ELR (cell line): ENCODE data around the gene COL9A1.

Source experiments
- DNase-seq: peaks from one replicate; pipeline ENCODE4 v3.0.0-alpha.2; 2015; ENCODE audit warnings: low read depth

Gene COL9A1

GRCh38 chr6:70286905-70287304 is 16.0 kb downstream of the COL9A1 start:
- no peak for DNase-seq

- no peak for DNase-seq
Observed at GRCh38 chr6:70285201-70285600, 17.7 kb downstream of the COL9A1 start.

GRCh38 chr6:70282919-70283461 is 19.9 kb downstream of the COL9A1 start:
- DNase-seq = no peak

- peak; percentile 1 for DNase-seq
Observed at GRCh38 chr6:70282312-70282918, 20.5 kb downstream of the COL9A1 start.

DNA sequence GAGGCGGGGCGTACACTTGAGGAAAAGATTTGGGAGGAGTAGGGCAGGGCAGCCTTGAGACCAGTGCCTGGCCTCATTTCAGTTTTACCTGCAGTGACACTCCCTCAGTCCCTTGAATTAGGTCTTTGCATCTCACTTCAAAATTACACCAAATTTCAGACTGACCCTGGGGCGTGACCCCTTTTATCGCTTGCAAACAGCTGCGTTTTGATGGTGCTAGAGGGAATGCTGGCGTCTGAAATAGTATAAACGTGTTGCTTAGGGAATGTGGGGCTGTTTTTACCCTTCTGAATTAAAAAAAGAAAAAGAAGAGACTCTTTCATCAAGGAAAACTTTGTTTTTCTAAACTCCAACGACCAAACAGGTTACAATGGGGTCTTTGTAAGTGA is 21.0 kb downstream of the COL9A1 start:
- DNase-seq = no peak

- no peak for DNase-seq
Observed at GRCh38 chr6:70280400-70280853, 22.5 kb downstream of the COL9A1 start.

- DNase-seq = peak; percentile 7
Observed at GRCh38 chr6:70277470-70277869, 25.4 kb downstream of the COL9A1 start.

DNA sequence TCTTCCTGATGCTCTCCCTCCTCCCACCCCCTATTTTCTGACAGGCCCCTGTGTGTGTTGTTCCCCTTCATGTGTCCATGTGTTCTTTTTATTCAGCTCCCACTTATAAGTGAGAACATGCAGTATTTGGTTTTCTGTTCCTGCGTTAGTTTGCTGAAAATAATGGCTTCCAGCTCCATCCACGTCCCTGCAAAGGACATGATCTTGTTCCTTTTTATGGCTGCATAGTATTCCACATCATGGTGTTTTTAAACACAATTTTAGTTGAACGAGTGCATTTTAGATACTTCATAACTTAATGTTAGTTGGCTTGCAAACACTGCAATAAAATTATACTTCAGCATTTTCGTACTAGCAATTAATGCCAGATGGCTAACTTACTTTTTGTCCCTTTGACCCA is 28.5 kb downstream of the COL9A1 start:
- no peak for DNase-seq

- no peak for DNase-seq
Observed at GRCh38 chr6:70272071-70272470, 30.8 kb downstream of the COL9A1 start.

- no peak for DNase-seq
Observed at GRCh38 chr6:70270287-70271005, 32.4 kb downstream of the COL9A1 start.

DNA sequence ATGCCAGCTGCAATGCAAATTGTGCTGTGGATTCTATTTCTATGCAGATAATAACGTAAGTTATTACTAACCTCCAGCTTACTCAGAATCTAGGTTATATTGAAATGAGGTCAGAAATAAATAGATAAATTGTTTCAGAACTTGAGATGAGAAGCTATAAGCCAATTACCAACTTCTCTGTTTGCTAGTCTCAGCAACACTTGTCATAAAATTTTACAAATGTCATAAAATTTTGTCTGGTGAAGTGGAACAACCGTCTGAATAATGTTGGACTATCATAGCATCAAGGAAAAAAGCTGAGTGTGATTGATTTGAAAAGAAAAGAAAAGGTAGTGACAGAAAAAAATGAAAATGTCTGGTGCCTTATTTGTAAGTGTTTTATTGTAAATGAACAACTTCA is 36.7 kb downstream of the COL9A1 start:
- no peak for DNase-seq

DNA sequence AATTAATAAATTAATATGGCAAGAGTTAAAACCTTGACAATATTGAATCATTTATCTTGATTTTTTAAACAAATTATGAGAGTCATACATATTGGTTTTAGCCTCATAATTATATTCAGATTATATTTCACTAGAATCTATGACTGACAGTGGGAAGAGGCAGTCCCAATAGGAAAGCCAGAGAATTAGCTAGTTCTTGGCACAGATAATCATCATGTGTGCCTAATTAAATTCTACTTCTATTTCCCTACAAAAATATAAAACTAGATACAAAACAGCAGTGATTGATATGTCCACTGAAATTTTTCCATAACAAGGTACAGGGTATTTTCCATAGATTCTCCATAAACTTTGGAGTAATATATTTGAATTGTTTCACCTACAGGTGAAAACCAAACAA is 38.6 kb downstream of the COL9A1 start:
- DNase-seq = no peak

DNA sequence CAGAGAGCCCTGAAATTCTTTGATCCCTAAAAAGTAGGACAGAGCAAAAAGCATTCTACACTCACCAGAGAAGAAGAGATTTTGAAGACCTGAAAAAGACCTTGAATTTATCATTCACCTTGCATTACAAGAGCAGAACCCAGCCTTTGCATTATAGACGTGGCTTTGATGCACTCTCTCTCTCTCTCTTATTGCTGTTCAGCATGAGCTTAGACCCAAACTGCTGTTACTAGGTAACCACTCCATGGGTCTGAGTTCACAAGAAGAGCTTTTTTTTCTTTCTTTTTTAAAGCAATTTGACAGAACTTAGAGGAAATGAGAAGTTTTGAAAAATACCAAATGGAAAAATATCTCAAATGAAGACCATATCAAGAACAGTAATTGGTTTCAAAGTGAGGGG is 44.4 kb downstream of the COL9A1 start:
- DNase-seq = no peak

DNA sequence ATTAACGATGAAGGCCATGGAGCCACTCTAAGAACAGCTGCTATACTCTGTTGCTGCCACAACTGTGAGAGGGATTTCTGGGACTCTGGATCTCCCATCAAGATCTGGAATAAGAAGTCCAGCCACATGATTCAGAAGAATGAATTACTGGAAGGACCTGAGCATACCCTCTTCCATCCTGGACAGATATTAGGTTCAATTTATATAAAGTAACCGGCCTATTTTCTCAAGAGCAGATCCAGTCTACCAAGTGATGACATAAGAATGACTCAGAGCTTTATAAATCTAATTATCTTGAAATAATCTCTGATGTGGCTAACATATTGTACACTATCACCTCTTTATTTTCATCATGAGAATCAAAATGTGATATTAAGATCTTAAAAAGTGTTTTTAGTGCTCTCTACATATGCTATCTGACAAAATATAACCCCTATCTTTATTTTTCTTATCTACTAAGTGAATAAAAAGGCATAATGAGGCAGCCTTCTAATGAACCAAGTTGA is 45.1 kb downstream of the COL9A1 start:
- DNase-seq = no peak

GRCh38 chr6:70254784-70255183 is 48.1 kb downstream of the COL9A1 start:
- no peak for DNase-seq

GRCh38 chr6:70253923-70254322 is 49.0 kb downstream of the COL9A1 start:
- no peak for DNase-seq

- no peak for DNase-seq
Observed at GRCh38 chr6:70252604-70253003, 50.3 kb downstream of the COL9A1 start.

DNA sequence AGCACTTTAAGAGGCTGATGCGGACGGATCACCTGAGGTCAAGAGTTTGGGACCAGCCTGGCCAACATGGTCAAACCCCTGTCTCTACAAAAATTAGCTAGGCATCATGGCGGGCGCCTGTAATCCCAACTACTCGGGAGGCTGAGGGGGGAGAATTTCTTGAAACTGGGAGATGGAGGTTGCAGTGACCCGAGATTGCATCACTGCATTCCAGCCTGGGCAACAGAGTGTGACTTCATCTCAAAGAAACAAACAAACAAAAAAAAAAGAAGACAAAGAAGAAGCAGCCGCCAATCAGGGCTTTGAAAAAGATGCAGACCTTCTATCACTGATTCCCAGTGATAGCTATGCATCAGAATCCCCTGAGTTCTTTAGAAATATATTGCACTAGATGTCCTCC is 56.8 kb downstream of the COL9A1 start:
- no peak for DNase-seq

GRCh38 chr6:70241991-70242420 is 60.9 kb downstream of the COL9A1 start:
- DNase-seq = no peak

GRCh38 chr6:70241031-70241430 is 61.9 kb downstream of the COL9A1 start:
- no peak for DNase-seq

- no peak for DNase-seq
Observed at GRCh38 chr6:70236343-70236742, 66.5 kb downstream of the COL9A1 start.

DNA sequence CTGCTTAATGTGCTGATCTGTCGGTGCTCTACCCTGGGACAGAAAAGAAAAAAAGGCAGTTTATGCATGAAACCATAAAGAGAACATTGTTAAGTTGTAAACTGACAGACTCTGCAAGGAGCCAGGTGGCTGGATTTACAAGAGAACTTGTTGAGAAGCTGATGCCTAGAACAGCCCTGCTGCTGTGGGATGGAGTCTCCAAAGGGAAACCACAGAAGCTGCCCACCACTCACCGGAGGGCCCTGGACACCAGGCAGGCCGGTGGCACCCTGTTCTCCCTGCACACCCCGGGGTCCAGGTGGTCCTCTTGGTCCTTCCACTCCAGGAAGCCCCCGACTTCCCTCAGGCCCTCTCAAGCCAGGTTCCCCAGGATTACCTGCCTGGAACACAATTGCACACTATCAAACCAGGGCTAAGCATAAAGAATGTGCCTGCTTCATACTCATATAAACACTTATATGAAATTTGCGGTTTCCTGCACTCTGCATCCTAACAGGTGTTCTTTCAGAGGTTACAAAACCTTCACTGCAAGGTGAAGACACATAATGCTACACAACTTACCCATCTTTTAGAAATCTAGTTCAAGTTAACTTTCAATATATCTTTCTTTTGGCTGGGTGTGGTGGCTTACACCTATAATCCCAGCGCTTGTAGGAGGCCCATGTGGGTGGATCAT is 68.2 kb downstream of the COL9A1 start:
- no peak for DNase-seq

- no peak for DNase-seq
Observed at GRCh38 chr6:70231311-70231710, 71.6 kb downstream of the COL9A1 start.
